GM19035 (cell line): ENCODE measurements around the gene KDM2A.

ENCODE experiments used
- ATAC-seq: cut with Tn5 transposase; IDR thresholded peaks from one replicate; pipeline ENCODE4 v1.9.1; 2021; ENCODE audit not compliant: unreplicated experiment

Gene KDM2A

DNA sequence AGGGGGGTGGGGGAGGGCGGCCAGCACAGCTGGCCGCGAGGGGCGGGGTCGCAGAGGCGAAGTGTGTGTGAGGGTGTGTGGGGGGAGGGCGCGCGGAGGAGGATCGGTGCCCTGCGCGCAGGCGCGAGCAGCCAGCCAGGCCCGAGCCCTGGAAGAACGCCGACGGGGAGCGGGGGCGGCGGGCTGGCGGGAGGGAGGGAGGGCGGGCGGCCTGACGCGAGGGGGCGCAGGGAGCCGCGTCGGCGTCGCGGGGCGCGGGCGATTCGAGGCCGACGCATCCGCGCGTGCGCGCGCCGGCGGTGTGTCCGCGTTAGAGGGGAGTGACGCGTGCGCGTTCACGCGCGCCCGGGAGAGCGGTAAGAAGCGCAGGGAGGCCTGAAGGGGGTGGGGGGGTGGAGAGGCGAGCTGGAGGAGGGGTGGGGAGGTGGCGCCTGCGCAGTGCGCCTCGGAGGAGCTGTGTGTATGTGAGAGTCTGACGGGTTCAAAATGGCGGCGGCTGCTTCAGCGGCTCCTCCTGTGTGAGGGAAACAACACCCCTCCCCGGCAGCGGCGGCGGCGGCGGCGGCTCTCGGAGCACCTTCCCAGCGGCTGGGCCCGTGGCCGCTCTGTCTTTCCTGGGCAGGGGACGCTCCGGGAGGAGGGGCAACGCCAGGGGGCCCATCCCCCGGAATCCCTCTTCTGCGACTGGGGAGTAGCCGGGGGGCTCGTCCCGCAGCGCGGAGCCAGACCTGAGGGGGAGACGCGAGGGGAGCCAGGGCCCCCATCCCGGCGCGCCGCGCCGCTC is at the start of gene KDM2A:
TSS of gene KDM2A (plus strand) at position 463 of the 784 bp plus-strand sequence. CDS start 2,054 bp downstream, outside the sequence.
- ATAC-seq, result peak; percentile 65

DNA sequence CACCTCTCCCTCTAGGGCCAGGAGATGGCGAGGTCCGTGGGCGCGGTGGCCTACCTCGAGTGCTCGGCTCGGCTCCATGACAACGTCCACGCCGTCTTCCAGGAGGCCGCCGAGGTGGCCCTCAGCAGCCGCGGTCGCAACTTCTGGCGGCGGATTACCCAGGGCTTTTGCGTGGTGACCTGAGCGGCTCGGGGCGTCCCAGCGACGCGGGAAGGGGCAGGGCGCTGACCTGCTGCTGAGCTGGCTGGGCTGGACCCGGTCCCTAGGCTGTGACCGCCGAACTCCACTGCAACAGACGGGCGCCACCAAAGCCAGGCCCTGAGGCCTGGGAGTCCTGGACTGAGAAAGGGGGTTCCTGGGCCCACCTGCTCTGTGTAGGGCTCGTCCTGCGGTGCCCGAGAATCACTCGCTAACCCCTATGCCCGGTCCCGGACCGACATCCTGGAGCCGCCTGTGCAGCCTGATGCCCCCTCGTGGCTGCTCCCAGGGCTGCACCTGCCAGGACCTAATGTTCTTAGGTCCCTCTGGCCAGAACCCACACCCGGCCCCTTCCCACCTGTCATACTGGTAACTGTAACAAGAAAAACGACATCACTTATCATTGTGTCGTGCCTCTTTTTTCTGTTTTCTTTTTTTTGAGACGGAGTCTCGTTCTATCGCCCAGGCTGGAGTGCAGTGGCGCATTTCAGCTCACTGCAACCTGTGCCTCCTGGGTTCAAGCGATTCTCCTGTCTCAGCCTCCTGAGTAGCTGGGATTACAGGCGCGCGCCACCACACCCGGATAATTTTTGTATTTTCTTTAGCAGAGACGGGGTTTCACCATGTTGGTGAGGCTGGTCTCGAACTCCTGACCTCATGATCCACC is 47.4 kb upstream of the KDM2A start:
- peak; percentile 67 for ATAC-seq

DNA sequence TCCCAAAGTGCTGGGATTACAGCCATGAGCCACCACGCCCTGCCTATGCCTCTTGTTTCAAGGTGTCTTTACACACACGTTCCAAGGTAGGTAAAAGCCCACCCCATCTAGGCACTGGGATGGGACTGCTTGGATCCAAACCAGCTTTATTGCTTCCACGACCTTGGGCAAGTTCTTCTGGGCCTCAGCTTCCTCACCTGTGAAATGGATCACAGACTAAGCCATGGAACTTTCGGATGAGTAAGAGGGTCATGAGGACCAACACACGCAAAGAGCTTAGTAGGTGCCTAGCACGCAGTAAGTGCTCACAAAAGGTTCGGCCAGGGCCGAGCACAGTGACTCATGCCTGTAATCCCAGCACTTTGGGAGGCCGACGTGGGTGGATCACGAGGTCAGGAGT is 46.8 kb upstream of the KDM2A start:
- ATAC-seq, result no peak

GRCh38 chr11:67073908-67074307 is 45.2 kb upstream of the KDM2A start:
- ATAC-seq, result no peak

DNA sequence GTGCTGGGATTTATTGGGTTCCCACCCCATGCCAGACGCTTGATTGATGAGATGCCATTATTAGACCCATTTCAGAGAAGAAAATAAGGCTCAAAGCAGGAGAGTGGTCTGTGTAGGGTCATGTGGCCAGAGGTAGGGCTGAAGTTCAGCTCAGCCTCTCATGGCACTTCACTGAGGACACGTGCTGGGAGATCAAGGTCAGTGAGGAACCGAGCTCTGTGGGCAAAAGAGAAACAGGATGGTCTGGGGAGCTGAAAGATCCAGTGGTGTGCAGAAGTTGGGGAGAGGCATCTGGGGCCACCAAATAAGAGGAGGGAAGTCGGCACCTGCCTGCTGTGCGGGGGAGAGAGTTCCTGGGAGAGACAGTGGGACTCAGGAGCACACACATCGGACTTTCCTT is 42.9 kb upstream of the KDM2A start:
- no peak for ATAC-seq

- no peak for ATAC-seq
These were observed 39.9 kb upstream of the KDM2A start for GRCh38 chr11:67079065-67079705.

GRCh38 chr11:67082071-67082791 is 36.8 kb upstream of the KDM2A start:
- no peak for ATAC-seq

DNA sequence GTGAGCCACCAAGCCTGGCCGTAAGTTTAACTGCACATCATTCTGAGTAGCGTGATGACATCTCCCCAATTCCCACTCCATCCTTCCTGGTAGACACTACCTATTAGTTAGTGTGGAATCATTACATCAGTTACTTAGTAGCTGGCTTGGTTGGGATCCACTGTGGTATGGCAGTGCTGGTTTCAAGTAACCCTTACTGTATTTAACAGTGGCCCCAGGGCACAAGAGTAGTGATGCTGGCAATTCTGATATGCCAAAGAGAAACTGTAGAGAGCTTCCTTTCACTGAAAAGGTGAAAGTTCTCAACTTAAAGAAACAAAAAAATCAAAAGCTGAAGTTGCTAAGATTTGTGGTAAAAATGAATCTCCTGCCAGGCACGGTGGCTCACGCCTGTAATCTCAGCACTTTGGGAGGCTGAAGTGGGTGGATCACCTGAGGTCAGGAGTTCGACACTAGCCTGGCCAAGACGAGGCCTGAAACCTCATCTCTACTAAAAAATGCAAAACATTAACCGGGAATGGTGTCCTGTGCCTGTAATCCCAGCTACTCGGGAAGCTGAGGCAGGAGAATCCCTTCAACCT is 35.2 kb upstream of the KDM2A start:
- no peak for ATAC-seq

DNA sequence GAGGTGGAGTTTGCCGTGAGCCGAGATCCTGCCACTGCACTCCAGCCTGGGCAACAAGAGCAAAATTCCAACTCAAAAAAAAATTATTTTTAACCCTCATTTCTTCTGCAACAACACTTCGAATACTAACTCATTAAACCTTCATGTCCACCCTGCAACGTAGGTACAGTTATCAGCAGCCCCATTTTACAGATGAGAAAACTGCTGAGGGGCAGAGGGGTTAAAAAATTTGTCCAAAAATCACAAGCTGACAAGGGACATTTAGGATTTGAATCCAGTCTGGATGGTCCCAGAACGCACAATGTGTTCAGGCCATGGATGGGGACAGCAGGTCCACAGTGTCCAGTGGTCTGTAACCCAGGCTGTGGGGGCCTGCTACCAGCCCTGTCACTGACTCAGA is 33.4 kb upstream of the KDM2A start:
- no peak for ATAC-seq

- ATAC-seq, result no peak
These were observed 28.3 kb upstream of the KDM2A start for GRCh38 chr11:67090717-67091116.

DNA sequence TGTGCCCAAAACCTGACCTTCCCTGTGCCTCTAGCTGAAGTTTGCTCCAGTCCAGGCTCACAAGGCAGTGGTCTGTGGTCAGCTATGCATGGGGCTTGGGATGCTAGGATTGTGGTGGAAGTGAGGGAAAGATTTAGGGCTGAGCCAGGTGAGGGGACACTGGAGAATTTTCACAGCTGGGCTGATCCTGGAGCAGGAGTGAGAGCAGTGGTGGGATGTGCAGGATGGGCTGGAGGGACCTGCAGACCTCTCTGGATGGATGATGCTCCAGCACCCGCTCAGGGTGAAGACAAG is 23.9 kb upstream of the KDM2A start:
- no peak for ATAC-seq

- no peak for ATAC-seq
These were observed 20.1 kb upstream of the KDM2A start for GRCh38 chr11:67098799-67099429.

DNA sequence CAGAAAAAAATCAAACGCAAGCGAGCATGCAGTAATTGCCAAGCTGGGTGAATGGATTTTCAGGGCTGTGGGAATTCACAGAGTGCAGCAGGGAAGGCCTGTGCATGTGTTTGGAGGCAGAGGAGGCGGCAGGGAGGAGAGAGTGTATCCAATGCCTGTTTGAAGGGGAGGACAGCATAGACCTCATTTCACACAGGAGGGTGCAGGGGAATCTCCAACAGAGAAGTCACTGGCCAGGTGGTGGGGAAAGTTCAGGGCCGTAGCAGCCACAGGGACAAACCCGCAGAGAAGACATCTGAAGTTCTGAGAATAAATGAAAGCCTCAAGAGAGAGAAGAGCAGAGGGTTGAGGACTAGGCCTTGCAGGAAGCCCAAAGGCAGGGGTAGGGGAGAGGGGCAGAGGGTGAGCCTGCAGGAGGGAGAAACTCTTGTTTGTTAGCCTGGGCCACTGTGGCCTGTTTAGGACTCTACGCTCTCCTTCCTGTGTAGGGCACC is 19.2 kb upstream of the KDM2A start:
- no peak for ATAC-seq

DNA sequence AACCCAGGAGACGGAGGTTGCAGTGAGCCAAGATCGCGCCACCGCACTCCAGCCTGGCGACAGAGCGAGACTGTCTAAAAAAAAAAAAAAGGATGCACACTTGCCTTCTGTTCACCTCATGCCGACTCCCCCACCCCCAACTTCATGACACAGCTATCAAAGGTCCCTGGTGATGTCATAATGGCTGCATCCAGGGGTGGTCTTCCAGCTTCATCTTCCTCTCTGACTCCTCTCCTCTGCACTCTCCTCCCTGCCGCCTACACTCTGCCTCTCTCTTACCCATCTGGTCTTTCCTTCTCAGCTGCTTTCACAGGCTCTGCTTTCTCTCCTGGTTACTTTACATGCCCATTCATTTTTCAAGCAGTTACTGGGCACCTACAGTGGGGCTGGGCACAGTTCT is 16.4 kb upstream of the KDM2A start:
- ATAC-seq, result no peak

DNA sequence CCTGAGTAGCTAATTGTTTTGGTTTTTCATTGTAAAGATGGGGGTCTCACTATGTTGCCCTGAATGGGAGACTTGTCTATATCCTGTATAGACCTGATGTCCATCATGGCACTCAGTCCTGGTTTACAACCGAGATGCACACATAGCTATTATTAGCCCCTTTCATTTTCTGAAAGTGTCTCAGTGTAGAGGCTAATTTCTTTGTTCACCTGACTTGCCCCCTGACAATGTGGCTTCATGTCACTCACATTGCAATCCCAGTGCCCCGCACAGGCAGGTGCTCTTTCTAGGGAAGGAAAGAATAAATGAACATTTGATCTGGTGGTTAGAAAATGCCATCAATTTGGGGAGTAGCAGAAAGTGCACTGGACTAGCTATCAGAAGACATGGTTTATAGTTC is 13.1 kb upstream of the KDM2A start:
- ATAC-seq, result no peak

DNA sequence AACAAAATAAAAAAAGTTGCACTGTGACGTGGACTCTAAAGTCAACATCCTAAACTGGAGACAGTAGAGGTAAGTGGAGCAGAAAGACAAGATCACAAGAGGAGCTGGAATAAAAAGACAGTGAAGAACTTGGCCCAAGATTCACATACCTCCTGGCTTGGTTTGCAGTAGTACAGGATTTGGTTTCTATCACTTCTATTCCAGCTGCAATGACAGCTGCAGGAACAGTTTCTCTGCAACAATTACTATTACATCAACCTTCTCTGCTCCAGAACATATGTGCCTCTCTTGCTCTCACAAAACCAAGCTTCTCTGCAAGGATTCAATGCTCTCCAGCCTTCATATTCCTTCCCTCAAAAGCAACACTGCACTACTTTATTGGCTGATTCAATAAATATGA is 7.8 kb upstream of the KDM2A start:
- ATAC-seq, result no peak

- ATAC-seq, result peak; percentile 48
These were observed 5.8 kb upstream of the KDM2A start for GRCh38 chr11:67113231-67113721.

GRCh38 chr11:67114275-67114896 is 4.7 kb upstream of the KDM2A start:
- no peak for ATAC-seq

DNA sequence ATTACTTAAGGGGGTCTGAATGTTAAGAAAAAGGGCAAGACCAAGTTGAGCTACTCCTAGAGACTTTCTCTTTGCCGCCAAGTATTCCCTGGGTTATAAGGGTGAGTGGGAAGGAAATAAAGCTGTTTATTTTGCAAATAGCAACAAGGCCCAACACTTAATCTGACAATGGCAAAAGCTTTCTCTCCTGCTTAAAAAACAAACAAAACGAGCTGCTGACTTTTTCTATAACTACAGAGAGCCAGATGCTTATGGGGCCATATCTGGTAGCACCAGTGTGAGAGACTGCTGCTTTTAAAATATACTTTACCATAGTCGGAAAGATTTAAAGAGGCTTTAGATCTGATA is 2.3 kb upstream of the KDM2A start:
- ATAC-seq, result no peak

DNA sequence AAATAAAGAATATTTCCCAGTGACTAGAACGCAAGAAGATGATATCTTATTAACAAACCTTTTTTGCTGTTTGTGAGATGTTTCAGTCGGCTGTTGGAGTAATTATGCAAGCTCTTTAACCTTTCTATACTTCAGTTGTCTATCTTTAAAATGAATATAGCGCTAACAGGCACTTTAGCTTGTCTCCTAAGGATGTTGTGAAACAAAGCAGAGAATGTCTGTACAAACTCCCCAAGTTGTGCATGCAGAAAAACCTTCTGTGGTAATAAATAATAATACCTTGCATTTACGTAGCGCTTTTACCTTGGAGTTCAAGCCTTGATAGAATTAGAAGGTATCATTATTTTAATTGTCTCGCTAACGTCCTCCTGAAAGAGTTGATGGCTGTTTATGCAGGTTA is 1.9 kb upstream of the KDM2A start:
- no peak for ATAC-seq
